IMR-90 (cell line): ENCODE results near the gene CCN6. TPM values are rescaled to one million over a fixed set of nuclear protein-coding genes. Genes with fewer than 3 reads are reported as not detected.

ENCODE experiments used
- ATAC-seq: fragments of 200-7000 bp; cut with Tn5 transposase; 2 replicates; pipeline ENCODE4 v1.9.1; 2020; ENCODE audit warnings: low read depth, mild to moderate bottlenecking, moderate library complexity
- BruUV-seq: library from RNA; stranded (reverse); fragments of 400-500 nt; replicated peaks from 2 replicates; lab custom pipeline; 2021; lab: Mats Ljungman, UMichigan
- CTCF ChIA-PET: fragments of 300-600 bp; formaldehyde crosslinking; extraction: SDS; loops from one replicate; lab custom pipeline; 2021; ENCODE audit warnings: antibody characterized with exemption; lab: Yijun Ruan, JAX
- POLR2A ChIA-PET: fragments of 300-600 bp; sonication (Branson Sonifier 250); formaldehyde crosslinking; loops from one replicate; lab custom pipeline; 2022; ENCODE audit warnings: antibody characterized with exemption; ENCODE audit not compliant: unreplicated experiment; lab: Charles Lee
- DNase-seq: peaks from one replicate; pipeline ENCODE4 v3.0.0; 2013
- H2AFZ ChIP-seq: replicated peaks from 2 replicates; pipeline ENCODE3; 2013; ENCODE audit warnings: low read length, mild to moderate bottlenecking; ENCODE audit not compliant: poor library complexity
- H2AK5ac ChIP-seq: 2 replicates; pipeline ENCODE4 v1.6.1; 2013; ENCODE audit warnings: low read depth, low read length, inconsistent platforms
- H2AK9ac ChIP-seq: replicated peaks from 2 replicates; pipeline ENCODE3; 2013; ENCODE audit warnings: mild to moderate bottlenecking, low read depth, low read length, moderate library complexity; ENCODE audit not compliant: poor library complexity
- H2BK120ac ChIP-seq: 2 replicates; pipeline ENCODE4 v1.6.1; 2013; ENCODE audit warnings: low read depth, low read length, inconsistent platforms
- H2BK15ac ChIP-seq: 3 replicates; pipeline ENCODE4 v1.6.1; 2013; ENCODE audit warnings: low read depth, low read length, inconsistent platforms
- H2BK20ac ChIP-seq: 2 replicates; pipeline ENCODE4 v1.6.1; 2013; ENCODE audit warnings: low read depth, mild to moderate bottlenecking, inconsistent platforms, low read length, moderate library complexity
- H2BK5ac ChIP-seq: 2 replicates; pipeline ENCODE4 v1.6.1; 2013; ENCODE audit warnings: mild to moderate bottlenecking, low read depth, low read length, inconsistent platforms; ENCODE audit not compliant: poor library complexity, severe bottlenecking
- H3K14ac ChIP-seq: replicated peaks from 2 replicates; pipeline ENCODE4 v1.6.1; 2013; ENCODE audit warnings: low read depth, low read length, inconsistent platforms
- H3K18ac ChIP-seq: 2 replicates; pipeline ENCODE4 v1.6.1; 2013; ENCODE audit warnings: low read depth, low read length, control low read depth
- H3K23ac ChIP-seq: 2 replicates; pipeline ENCODE4 v1.6.1; 2013; ENCODE audit warnings: low read depth, low read length, inconsistent platforms
- H3K27ac ChIP-seq: 2 replicates; pipeline ENCODE4 v1.5.1; 2013; ENCODE audit warnings: mild to moderate bottlenecking, control low read depth, low read length; ENCODE audit not compliant: insufficient read depth
- H3K27me3 ChIP-seq: 2 replicates; pipeline ENCODE4 v1.6.1; 2013; ENCODE audit warnings: low read length; ENCODE audit not compliant: control insufficient read depth, insufficient read depth
- H3K36me3 ChIP-seq: 2 replicates; pipeline ENCODE4 v1.6.1; 2013; ENCODE audit warnings: low read length, mixed read lengths; ENCODE audit not compliant: control insufficient read depth, insufficient read depth
- H3K4ac ChIP-seq: 2 replicates; pipeline ENCODE4 v1.6.1; 2013; ENCODE audit warnings: low read depth, low read length, inconsistent platforms
- H3K4me1 ChIP-seq: 2 replicates; pipeline ENCODE4 v1.6.1; 2013; ENCODE audit warnings: low read length, mixed read lengths; ENCODE audit not compliant: control insufficient read depth, insufficient read depth
- H3K4me2 ChIP-seq: 2 replicates; pipeline ENCODE4 v1.6.1; 2013; ENCODE audit warnings: low read depth, mild to moderate bottlenecking, control low read depth, low read length, moderate library complexity
- H3K4me3 ChIP-seq: 2 replicates; pipeline ENCODE4 v1.5.1; 2013; ENCODE audit warnings: low read depth, mild to moderate bottlenecking, control low read depth, low read length, moderate library complexity; ENCODE audit not compliant: insufficient read depth
- H3K56ac ChIP-seq: 2 replicates; pipeline ENCODE4 v1.6.1; 2013; ENCODE audit warnings: low read length, inconsistent platforms; ENCODE audit not compliant: insufficient read depth; ENCODE audit errors: extremely low read depth
- H3K79me1 ChIP-seq, 2 experiments: 2 replicates each; pipeline ENCODE4 v1.6.1; 2013; ENCODE audit warnings: low read length in 2 of 2, inconsistent platforms in 1 of 2, low read depth in 1 of 2
- H3K9ac ChIP-seq: 2 replicates; pipeline ENCODE4 v1.6.1; 2013; ENCODE audit warnings: low read depth, low read length, control low read depth
- H3K9me1 ChIP-seq: 2 replicates; pipeline ENCODE4 v1.6.1; 2013; ENCODE audit warnings: low read length, inconsistent platforms; ENCODE audit not compliant: insufficient read depth
- H3K9me3 ChIP-seq: 2 replicates; pipeline ENCODE4 v1.6.1; 2013; ENCODE audit warnings: low read length; ENCODE audit not compliant: control insufficient read depth, insufficient read depth
- H4K20me1 ChIP-seq: 2 replicates; pipeline ENCODE4 v1.6.1; 2013; ENCODE audit warnings: low read length, inconsistent platforms; ENCODE audit not compliant: insufficient read depth
- H4K5ac ChIP-seq: 2 replicates; pipeline ENCODE4 v1.6.1; 2013; ENCODE audit warnings: mild to moderate bottlenecking, low read depth, low read length, control low read depth
- H4K8ac ChIP-seq, 2 experiments: 2 replicates each; pipeline ENCODE4 v1.6.1; 2013; ENCODE audit warnings: low read depth in 2 of 2, low read length in 2 of 2, control low read depth in 1 of 2, inconsistent platforms in 1 of 2
- H4K91ac ChIP-seq: 2 replicates; pipeline ENCODE4 v1.6.1; 2013; ENCODE audit warnings: low read depth, low read length, inconsistent platforms; ENCODE audit not compliant: insufficient read depth
- CEBPB ChIP-seq: IDR thresholded peaks from 2 replicates; pipeline ENCODE4 v1.6.1; 2012; ENCODE audit warnings: low read depth, low read length, improper control_type of control experiment
- CHD1 ChIP-seq: IDR thresholded peaks from 2 replicates; pipeline ENCODE4 v1.6.1; 2012; ENCODE audit warnings: low read depth, low read length, improper control_type of control experiment
- FOS ChIP-seq: fragments of 150-350 bp; IDR thresholded peaks from 2 replicates; pipeline ENCODE4 v1.6.1; 2016; ENCODE audit warnings: low read depth, low read length
- MAZ ChIP-seq: IDR thresholded peaks from 2 replicates; pipeline ENCODE4 v1.6.1; 2012; ENCODE audit warnings: low read depth, mild to moderate bottlenecking, low read length, improper control_type of control experiment, moderate library complexity, borderline replicate concordance
- SMC3 ChIP-seq: fragments of 150-350 bp; IDR thresholded peaks from 2 replicates; pipeline ENCODE4 v1.6.1; 2016; ENCODE audit warnings: low read depth, mild to moderate bottlenecking, antibody characterized with exemption, low read length, moderate library complexity
- WGBS, 2 experiments: methylation state at CpG; one replicate each; pipeline versions ENCODE4 v1.1.5 to v1.1.7; 2013; ENCODE audit warnings: missing lambda C conversion rate in 2 of 2; ENCODE audit not compliant: insufficient read length in 1 of 2; ENCODE audit errors: extremely low coverage in 2 of 2; 5-methylcytosine and 5-hydroxymethylcytosine counted together
- dilution Hi-C: fragments of 300-500 bp; cut with HindIII; formaldehyde crosslinking; loops from one replicate; pipeline ENCODE4 v1.14.3; 2018; ENCODE audit warnings: low sequenced_read_pairs; ENCODE audit not compliant: unreplicated experiment
- in situ Hi-C: fragments of 300-500 bp; cut with MboI; formaldehyde crosslinking; loops from 3 replicates; pipeline ENCODE4 v1.14.3; 2019; ENCODE audit warnings: low sequenced_read_pairs, inconsistent platforms, mixed read lengths
- intact Hi-C: fragments of 100-400 bp; cut with micrococcal nuclease; formaldehyde crosslinking; loops from 2 replicates; pipeline ENCODE4 v1.10.0; 2022
- polyA plus RNA-seq, 3 experiments: library from polyadenylated mRNA; depleted of rRNA; stranded (reverse); fragments of >200 nt; gene quantifications; 2 replicates each; pipeline ENCODE4 v1.2.3, GENCODE V29; 2012; ENCODE audit warnings: low replicate concordance in 1 of 3
- total RNA-seq: library from RNA; depleted of rRNA; stranded (reverse); fragments of >200 nt; gene quantifications from 2 replicates; pipeline ENCODE4 v1.2.3, GENCODE V29; 2012
- TF ChIP-seq, protein P1 (sequence below): fragments of 150-350 bp; IDR thresholded peaks from 2 replicates; pipeline ENCODE4 v1.6.1; 2017; ENCODE audit warnings: mild to moderate bottlenecking, antibody characterized with exemption, low read length, low read depth

CCN6 gene
- total and polyA plus RNA-seq, 2 of the 4 experiments (the other 2 are of a cell fraction), result not detected

DNA sequence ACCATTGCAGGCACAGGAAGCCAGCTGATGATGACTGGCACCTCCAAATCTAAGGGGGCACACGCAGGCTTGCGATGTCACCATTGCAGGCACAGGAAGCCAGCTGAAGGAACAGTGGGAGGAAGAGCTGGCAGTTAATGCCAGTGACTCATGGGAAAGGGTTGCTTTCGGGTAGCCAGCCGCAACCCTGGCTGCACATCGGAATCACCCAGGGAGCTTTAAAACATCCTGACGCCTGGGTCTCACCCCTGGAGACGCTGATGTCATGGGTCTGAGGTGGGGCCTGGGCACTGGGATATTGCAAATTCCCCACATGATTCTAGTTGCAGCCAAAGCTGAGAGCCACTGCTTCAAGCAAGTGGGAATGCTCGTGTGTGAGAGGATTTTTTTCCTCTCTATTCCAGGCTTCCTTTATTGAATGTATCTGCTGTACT is 16.1 kb upstream of the CCN6 start:
- no TSS peak for BruUV-seq
- DNase-seq, result peak; percentile 90
- H3K9ac ChIP-seq, result 0 out of 2 replicates have a peak overlapping the region, but pooled peaks have one; percentile 26
- peak overlapping the region; percentile 58; the same call in 1 of the 2 replicates for H3K4ac ChIP-seq
- H3K27me3 ChIP-seq, result peaks cover 2% of the 10 kb centered on the region; the same call in 1 of the 2 replicates
- intact Hi-C loops, result no loop called here
- H3K4me2 ChIP-seq, result peak overlapping the region; percentile 4; the same call in 1 of the 2 replicates
- WGBS, 2 experiments, result 67% methylated on average over 3 of the region's 8 CpGs; no CpG with 5 or more reads in 1 of the 2 experiments
- H2BK120ac ChIP-seq, result peak overlapping the region; percentile 84; the same call in 1 of the 2 replicates
- peak overlapping the region; percentile 43; the same call in 1 of the 2 replicates for H2BK20ac ChIP-seq
- no peaks in the 10 kb centered on the region for H4K20me1 ChIP-seq
- in situ Hi-C loops, result loop anchor here (25.0 kb wide), 2 partner anchors 675 to 1000 kb away; no protein-coding TSS in a partner anchor
- peak overlapping the region; percentile 33; the same call in 1 of the 2 replicates for H4K91ac ChIP-seq
- H3K23ac ChIP-seq, result no peak overlapping the region
- peaks cover 17% of the 10 kb centered on the region; the same call in 1 of the 2 replicates for H3K9me1 ChIP-seq
- H3K14ac ChIP-seq, result peak overlapping the region; percentile 88
- no peak overlapping the region for H2AK9ac ChIP-seq
- H3K4me1 ChIP-seq, result peaks cover 6% of the 10 kb centered on the region
- H4K5ac ChIP-seq, result no peak overlapping the region
- no peak overlapping the region; the same call in none of the 2 replicates for H2AK5ac ChIP-seq
- dilution Hi-C loops, result no loop called here
- no peak overlapping the region for H3K56ac ChIP-seq
- ChIA-PET CTCF (interaction anchor here (1.2 kb wide), 1 partner anchor 327 kb away, joined by 4 read pairs; no protein-coding TSS in a partner anchor), POLR2A (no interaction called here)
- no peaks in the 10 kb centered on the region for H3K36me3 ChIP-seq
- peak; percentile 45 for TF ChIP-seq CEBPB
- 0 out of 2 replicates have a peak, but pooled peaks have one; percentile 59 for TF ChIP-seq CHD1
- TF ChIP-seq, protein P1, sequence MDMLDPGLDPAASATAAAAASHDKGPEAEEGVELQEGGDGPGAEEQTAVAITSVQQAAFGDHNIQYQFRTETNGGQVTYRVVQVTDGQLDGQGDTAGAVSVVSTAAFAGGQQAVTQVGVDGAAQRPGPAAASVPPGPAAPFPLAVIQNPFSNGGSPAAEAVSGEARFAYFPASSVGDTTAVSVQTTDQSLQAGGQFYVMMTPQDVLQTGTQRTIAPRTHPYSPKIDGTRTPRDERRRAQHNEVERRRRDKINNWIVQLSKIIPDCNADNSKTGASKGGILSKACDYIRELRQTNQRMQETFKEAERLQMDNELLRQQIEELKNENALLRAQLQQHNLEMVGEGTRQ, result peak; percentile 24; the same call in 1 of the 2 replicates
- TF ChIP-seq MAZ, result no peak
- peak; percentile 62 for TF ChIP-seq FOS
- TF ChIP-seq SMC3, result no peak
- H3K9me3 ChIP-seq, result no peaks in the 10 kb centered on the region
- H2BK15ac ChIP-seq, result peak overlapping the region; percentile 58; the same call in 1 of the 3 replicates
- H3K79me1 ChIP-seq, result no peaks in the 10 kb centered on the region
- no peak overlapping the region for H3K27ac ChIP-seq
- peak; percentile 96 for ATAC-seq
- peak overlapping the region; percentile 47 for H2BK5ac ChIP-seq
- H4K8ac ChIP-seq, result peak overlapping the region in 1 of 2 experiments; percentile 68; a peak in 1 of 4 replicates
- peak overlapping the region; percentile 78 for H2AFZ ChIP-seq
- no peak overlapping the region for H3K4me3 ChIP-seq
- H3K18ac ChIP-seq, result no peak overlapping the region
